ENCODE measurements around the gene CAMKMT. TPM values are rescaled to one million over a fixed set of nuclear protein-coding genes. Genes with fewer than 3 reads are reported as not detected.

The CAMKMT gene
- total and polyA plus RNA-seq, 2 donors (not counting 1 experiment from before 2014, with no cell fraction given) = 6.2 to 23.3 TPM

GRCh38 chr2:44510246-44510645 lies 148.5 kb downstream of the CAMKMT start:
- Histone ChIP-seq H4K20me1 (ENCODE audit: control insufficient read depth, insufficient read depth, low read length, poor library complexity, severe bottlenecking) (no peaks in the 10 kb centered on the region), H3K4me3 (ENCODE audit: control extremely low read depth in 1 of 5, extremely low read depth in 1 of 5, insufficient read depth in 1 of 5, low read depth in 2 of 5, low read length in 4 of 5) (no peak overlapping the region), H3K4me1 (ENCODE audit: control insufficient read depth in 2 of 2, insufficient read depth in 2 of 2, low read length in 2 of 2) (no peaks in the 10 kb centered on the region), H3K36me3 (replicated peaks in 1 of 2; ENCODE audit: control extremely low read depth in 1 of 2, control insufficient read depth in 1 of 2, extremely low read depth in 1 of 2, insufficient read depth in 2 of 2, low read length in 1 of 2) (no peaks in the 10 kb centered on the region), H3K79me2 (ENCODE audit: control insufficient read depth, insufficient read depth, low read length) (no peaks in the 10 kb centered on the region), H3K9me3 (ENCODE audit: control extremely low read depth in 1 of 3, control insufficient read depth in 2 of 3, insufficient read depth in 1 of 3, low read length in 2 of 3) (no peaks in the 10 kb centered on the region), H3K27me3 (replicated peaks in 1 of 4; ENCODE audit: control extremely low read depth in 1 of 4, control insufficient read depth in 3 of 4, insufficient read depth in 4 of 4, low read length in 3 of 4) (no peaks in the 10 kb centered on the region), H2AFZ (ENCODE audit: insufficient read depth, low read depth, low read length, poor library complexity, severe bottlenecking) (no peak overlapping the region), H3K9ac (ENCODE audit: low read length) (no peak overlapping the region), H3K4me2 (replicated peaks; ENCODE audit: low read depth, low read length, poor library complexity, severe bottlenecking) (no peak overlapping the region), H3K27ac (ENCODE audit: low read length in 2 of 2) (no peak overlapping the region)
- TF ChIP-seq EZH2 (IDR thresholded peaks at IDR 0.05; ENCODE audit: borderline replicate concordance, insufficient read depth, low read depth, low read length, poor library complexity, severe bottlenecking) = no peak
- TF ChIP-seq CTCF (IDR thresholded peaks at IDR 0.05) = no peak
- ATAC-seq (ENCODE audit: low read depth) (no peak), DNase-seq (no peak)
- no peak overlapping the region for H3K4me3 Mint-ChIP-seq
- H3K9me3 Mint-ChIP-seq (ENCODE audit: insufficient read depth) = no peaks in the 10 kb centered on the region
- ChIA-PET POLR2A (no interaction called here), CTCF (no interaction called here)
- no peaks in the 10 kb centered on the region for H3K27me3 Mint-ChIP-seq
- H3K4me1 Mint-ChIP-seq = no peaks in the 10 kb centered on the region
- intact Hi-C loops (cut with micrococcal nuclease) = no loop called here
- WGBS (ENCODE audit: insufficient coverage) = no CpG with 5 or more reads among the region's 2 CpGs
- H3K27ac Mint-ChIP-seq = no peak overlapping the region

GRCh38 chr2:44515416-44515815 lies 153.7 kb downstream of the CAMKMT start:
- Histone ChIP-seq H3K4me3 (ENCODE audit: control extremely low read depth in 1 of 5, extremely low read depth in 1 of 5, insufficient read depth in 1 of 5, low read depth in 2 of 5, low read length in 4 of 5) (no peak overlapping the region), H4K20me1 (ENCODE audit: control insufficient read depth, insufficient read depth, low read length, poor library complexity, severe bottlenecking) (no peaks in the 10 kb centered on the region), H3K9ac (ENCODE audit: low read length) (no peak overlapping the region), H2AFZ (ENCODE audit: insufficient read depth, low read depth, low read length, poor library complexity, severe bottlenecking) (no peak overlapping the region), H3K27me3 (replicated peaks in 1 of 4; ENCODE audit: control extremely low read depth in 1 of 4, control insufficient read depth in 3 of 4, insufficient read depth in 4 of 4, low read length in 3 of 4) (no peaks in the 10 kb centered on the region), H3K79me2 (ENCODE audit: control insufficient read depth, insufficient read depth, low read length) (no peaks in the 10 kb centered on the region), H3K27ac (ENCODE audit: low read length in 2 of 2) (no peak overlapping the region), H3K36me3 (replicated peaks in 1 of 2; ENCODE audit: control extremely low read depth in 1 of 2, control insufficient read depth in 1 of 2, extremely low read depth in 1 of 2, insufficient read depth in 2 of 2, low read length in 1 of 2) (no peaks in the 10 kb centered on the region), H3K9me3 (ENCODE audit: control extremely low read depth in 1 of 3, control insufficient read depth in 2 of 3, insufficient read depth in 1 of 3, low read length in 2 of 3) (peaks cover 0 to 8% (median 3%) of the 10 kb centered on the region in 3 donors), H3K4me1 (ENCODE audit: control insufficient read depth in 2 of 2, insufficient read depth in 2 of 2, low read length in 2 of 2) (no peaks in the 10 kb centered on the region), H3K4me2 (replicated peaks; ENCODE audit: low read depth, low read length, poor library complexity, severe bottlenecking) (no peak overlapping the region)
- WGBS (ENCODE audit: insufficient coverage) = 90% methylated on average over 1 of the region's 1 CpG
- no peak for DNase-seq
- Mint-ChIP-seq H3K4me3 (no peak overlapping the region), H3K9me3 (ENCODE audit: insufficient read depth) (no peaks in the 10 kb centered on the region), H3K27me3 (no peaks in the 10 kb centered on the region), H3K27ac (no peak overlapping the region), H3K4me1 (no peaks in the 10 kb centered on the region)
- no peak for ATAC-seq (ENCODE audit: low read depth)
- POLR2A ChIA-PET = no interaction called here
- TF ChIP-seq CTCF (IDR thresholded peaks at IDR 0.05) (no peak), EZH2 (IDR thresholded peaks at IDR 0.05; ENCODE audit: borderline replicate concordance, insufficient read depth, low read depth, low read length, poor library complexity, severe bottlenecking) (no peak)
- CTCF ChIA-PET = interaction anchor here (1.1 to 1.9 kb wide), 3 partner anchors 34 to 439 kb away, joined by 4 to 9 read pairs (median 5); no protein-coding TSS in a partner anchor
- intact Hi-C loops (cut with micrococcal nuclease) = no loop called here

Data from B cell (primary cell).